Suprapubic skin (tissue), 3 donors: ENCODE measurements around the gene PISD.

Experiments used
- CTCF ChIP-seq, 2 donors: fragments of 200-600 bp in 1 of 2; fragments of 450-650 bp in 1 of 2; sonication (generic) in 1 of 2; IDR thresholded peaks; one replicate each; pipeline ENCODE4 v1.5.1; 2016 to 2019; ENCODE audit warnings: antibody characterized with exemption in 2 of 2, mild to moderate bottlenecking in 1 of 2, moderate library complexity in 1 of 2
- EP300 ChIP-seq: sonication (generic); formaldehyde crosslinking; IDR thresholded peaks from one replicate; pipeline ENCODE4 v1.6.1; 2017; ENCODE audit warnings: antibody characterized with exemption

GRCh38 chr22:31613904-31614296 is 48.1 kb downstream of the PISD start:
- TF ChIP-seq CTCF (IDR thresholded peaks at IDR 0.05): no peak
- TF ChIP-seq EP300: no peak
